MM.1S (cell line): ENCODE data around the gene NELFB.

Source experiments
- DNase-seq: peaks from one replicate; pipeline ENCODE4 v3.0.0-alpha.2; 2015
- H2AFZ ChIP-seq: fragments of 300-600 bp; sonication (generic); 2 replicates; pipeline ENCODE4 v1.6.0; 2016; ENCODE audit warnings: antibody characterized with exemption, low read length
- H3F3A ChIP-seq: fragments of 300-600 bp; sonication (generic); 2 replicates; pipeline ENCODE4 v1.6.1; 2016; ENCODE audit warnings: mild to moderate bottlenecking, antibody characterized with exemption, low read length, moderate library complexity, mixed read lengths; ENCODE audit not compliant: insufficient read depth
- H3K27ac ChIP-seq: fragments of 300-600 bp; sonication (generic); 2 replicates; pipeline ENCODE4 v1.5.1; 2016; ENCODE audit warnings: mild to moderate bottlenecking, low read length
- H3K27me3 ChIP-seq: fragments of 300-600 bp; sonication (generic); replicated peaks from 2 replicates; pipeline ENCODE4 v1.6.0; 2016; ENCODE audit warnings: low read length; ENCODE audit not compliant: insufficient read depth
- H3K36me3 ChIP-seq: fragments of 300-600 bp; sonication (generic); replicated peaks from 2 replicates; pipeline ENCODE4 v1.6.1; 2016; ENCODE audit warnings: mild to moderate bottlenecking, low read length, mixed read lengths; ENCODE audit not compliant: insufficient read depth
- H3K4me1 ChIP-seq: fragments of 300-600 bp; sonication (generic); 2 replicates; pipeline ENCODE4 v1.6.1; 2016; ENCODE audit warnings: low read length, mixed read lengths
- H3K4me2 ChIP-seq: fragments of 300-600 bp; sonication (generic); 2 replicates; pipeline ENCODE4 v1.6.0; 2016; ENCODE audit warnings: low read depth, low read length
- H3K4me3 ChIP-seq: fragments of 300-600 bp; sonication (generic); 2 replicates; pipeline ENCODE4 v1.5.1; 2016; ENCODE audit warnings: low read length, mixed read lengths
- H3K79me2 ChIP-seq: fragments of 300-600 bp; sonication (generic); 2 replicates; pipeline ENCODE4 v1.6.1; 2016; ENCODE audit warnings: mixed run types, low read length, mixed read lengths
- H3K9ac ChIP-seq: fragments of 300-600 bp; sonication (generic); 2 replicates; pipeline ENCODE4 v1.6.1; 2016; ENCODE audit warnings: low read length, mixed read lengths
- H3K9me2 ChIP-seq: fragments of 300-600 bp; sonication (generic); replicated peaks from 2 replicates; pipeline ENCODE4 v1.6.1; 2016; ENCODE audit warnings: mild to moderate bottlenecking, low read length, mixed read lengths; ENCODE audit not compliant: insufficient read depth
- H3K9me3 ChIP-seq: fragments of 300-600 bp; sonication (generic); replicated peaks from 2 replicates; pipeline ENCODE4 v1.6.1; 2016; ENCODE audit warnings: mild to moderate bottlenecking, low read length, mixed read lengths; ENCODE audit not compliant: insufficient read depth
- H4K20me1 ChIP-seq: fragments of 300-600 bp; sonication (generic); 2 replicates; pipeline ENCODE4 v1.6.1; 2016; ENCODE audit warnings: mild to moderate bottlenecking, low read length, moderate library complexity, mixed read lengths; ENCODE audit not compliant: insufficient read depth
- CTCF ChIP-seq: fragments of 300-600 bp; sonication (generic); IDR thresholded peaks from 2 replicates; pipeline ENCODE4 v1.5.1; 2016; ENCODE audit warnings: antibody characterized with exemption, low read length, mixed read lengths
- EZH2 ChIP-seq: fragments of 300-600 bp; sonication (generic); optimal IDR thresholded peaks from 2 replicates; pipeline ENCODE3; 2017; ENCODE audit warnings: low read depth, mild to moderate bottlenecking, antibody characterized with exemption, low read length, mixed read lengths
- EZH2phosphoT487 ChIP-seq: fragments of 300-600 bp; sonication (generic); IDR thresholded peaks from 2 replicates; pipeline ENCODE4 v1.6.1; 2018; ENCODE audit warnings: antibody characterized with exemption, low read length

Gene NELFB

DNA sequence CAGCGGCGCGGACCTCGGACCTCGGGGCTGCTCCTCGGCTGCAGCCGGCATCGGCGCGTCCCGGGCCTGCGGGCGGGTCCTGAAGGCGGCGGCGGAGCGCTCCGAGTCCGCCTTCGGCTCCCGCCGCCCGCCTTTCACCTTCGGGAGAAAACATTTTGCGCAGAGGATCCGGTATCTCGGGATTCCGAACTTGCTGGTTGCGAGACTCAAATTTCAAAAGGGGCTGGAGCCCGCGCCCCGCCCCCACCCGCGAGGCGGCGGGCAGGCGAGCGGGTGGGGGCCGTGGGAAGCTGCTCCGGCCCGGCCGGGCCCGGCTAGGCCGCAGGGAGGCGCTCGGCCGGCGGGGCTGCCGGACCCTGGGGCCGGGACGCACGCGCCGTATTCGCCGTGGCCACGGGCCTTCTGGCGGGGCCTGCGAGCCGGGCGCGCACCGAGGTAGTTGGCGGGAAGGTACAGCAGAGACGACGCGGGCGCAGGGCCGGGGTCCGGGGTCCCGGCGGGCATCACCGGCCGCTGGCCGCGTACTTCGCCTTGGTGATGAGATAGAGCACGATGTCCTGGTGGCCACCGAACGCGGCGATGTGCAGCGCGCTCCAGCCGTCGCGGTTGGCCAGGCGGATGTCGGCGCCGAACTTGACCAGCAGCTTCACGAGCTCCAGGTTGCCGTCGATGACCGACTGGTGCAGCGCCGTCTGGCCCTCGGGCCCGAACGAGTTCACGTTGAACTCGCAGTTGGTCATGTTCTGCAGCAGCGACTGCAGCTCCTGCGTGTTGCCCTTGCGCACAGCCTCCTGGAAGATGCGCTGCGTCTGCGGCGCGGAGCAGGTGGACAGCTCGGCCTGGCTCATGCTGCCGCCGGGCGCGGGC is 46.2 kb downstream of the NELFB start:
- peak overlapping the region; percentile 92 for H3K4me2 ChIP-seq
- 0 out of 2 replicates have a peak overlapping the region, but pooled peaks have one; percentile 35 for H2AFZ ChIP-seq

GRCh38 chr9:137302118-137302448 is 47.0 kb downstream of the NELFB start, which contains the start of gene NRARP:
Gene NRARP (minus strand): TSS chr9:137302271. CDS start chr9:137301928, 343 bp downstream.
- Histone ChIP-seq H3K4me2 (peak within 1 kb of the TSS; percentile 92), H4K20me1 (no peaks in the 10 kb centered on the region), H3K27me3 (peaks cover 55% of the 10 kb centered on the region), H3F3A (peaks cover 7% of the 10 kb centered on the region; the same call in 1 of the 2 replicates), H3K9ac (peak within 1 kb of the TSS; percentile 31; the same call in 1 of the 2 replicates), H2AFZ (peak within 1 kb of the TSS; percentile 69), H3K9me2 (no peaks in the 10 kb centered on the region), H3K4me3 (peak within 1 kb of the TSS; percentile 49; the same call in 1 of the 2 replicates), H3K9me3 (no peaks in the 10 kb centered on the region), H3K36me3 (no peaks in the 10 kb centered on the region), H3K27ac (no peak within 1 kb of the TSS), H3K79me2 (no peaks in the 10 kb centered on the region), H3K4me1 (0 out of 2 replicates have a peak, but pooled peaks cover 3% of the 10 kb centered on the region)
- DNase-seq: peak; percentile 87
- TF ChIP-seq CTCF: no peak
- no peak for TF ChIP-seq EZH2
- TF ChIP-seq EZH2phosphoT487: no peak

More for the DNA sequence above, 46.2 kb downstream of the NELFB start:
- Histone ChIP-seq H4K20me1 (no peaks in the 10 kb centered on the region), H3F3A (peaks cover 7% of the 10 kb centered on the region; the same call in 1 of the 2 replicates), H3K9me3 (no peaks in the 10 kb centered on the region), H3K36me3 (no peaks in the 10 kb centered on the region), H3K79me2 (no peaks in the 10 kb centered on the region), H3K4me1 (0 out of 2 replicates have a peak, but pooled peaks cover 3% of the 10 kb centered on the region), H3K9me2 (no peaks in the 10 kb centered on the region), H3K9ac (no peak overlapping the region), H3K27ac (no peak overlapping the region), H3K4me3 (peak overlapping the region; percentile 49; the same call in 1 of the 2 replicates), H3K27me3 (peaks cover 55% of the 10 kb centered on the region)
- TF ChIP-seq EZH2phosphoT487 (no peak), CTCF (no peak), EZH2 (no peak)
- DNase-seq: no peak

- Histone ChIP-seq H4K20me1 (no peaks in the 10 kb centered on the region), H3K9me2 (no peaks in the 10 kb centered on the region), H3K4me1 (0 out of 2 replicates have a peak, but pooled peaks cover 3% of the 10 kb centered on the region), H3K36me3 (no peaks in the 10 kb centered on the region), H3K9ac (peak overlapping the region; percentile 31; the same call in 1 of the 2 replicates), H3K9me3 (no peaks in the 10 kb centered on the region), H3K4me3 (peak overlapping the region; percentile 44; the same call in 1 of the 2 replicates), H3K27me3 (peaks cover 55% of the 10 kb centered on the region), H3K4me2 (peak overlapping the region; percentile 69; the same call in 1 of the 2 replicates), H3K27ac (no peak overlapping the region), H3F3A (peaks cover 7% of the 10 kb centered on the region; the same call in 1 of the 2 replicates), H3K79me2 (no peaks in the 10 kb centered on the region), H2AFZ (peak overlapping the region; percentile 69)
- peak; percentile 47 for TF ChIP-seq CTCF
- no peak for TF ChIP-seq EZH2phosphoT487
- no peak for DNase-seq
Measured at GRCh38 chr9:137302449-137303150, 47.5 kb downstream of the NELFB start.
